Ramos (cell line): ENCODE data around the gene KIF18B.
"Not testable (repeated sequence)": the region's sequence is repeated elsewhere in the genome, so short reads cannot be mapped to it uniquely, and the experiment has no call there.

ENCODE experiments used
- in situ Hi-C: fragments of 300-500 bp; cut with MboI; formaldehyde crosslinking; loops from one replicate; pipeline ENCODE4 v1.14.3; 2022; ENCODE audit warnings: low sequenced_read_pairs; ENCODE audit not compliant: unreplicated experiment

KIF18B gene

DNA sequence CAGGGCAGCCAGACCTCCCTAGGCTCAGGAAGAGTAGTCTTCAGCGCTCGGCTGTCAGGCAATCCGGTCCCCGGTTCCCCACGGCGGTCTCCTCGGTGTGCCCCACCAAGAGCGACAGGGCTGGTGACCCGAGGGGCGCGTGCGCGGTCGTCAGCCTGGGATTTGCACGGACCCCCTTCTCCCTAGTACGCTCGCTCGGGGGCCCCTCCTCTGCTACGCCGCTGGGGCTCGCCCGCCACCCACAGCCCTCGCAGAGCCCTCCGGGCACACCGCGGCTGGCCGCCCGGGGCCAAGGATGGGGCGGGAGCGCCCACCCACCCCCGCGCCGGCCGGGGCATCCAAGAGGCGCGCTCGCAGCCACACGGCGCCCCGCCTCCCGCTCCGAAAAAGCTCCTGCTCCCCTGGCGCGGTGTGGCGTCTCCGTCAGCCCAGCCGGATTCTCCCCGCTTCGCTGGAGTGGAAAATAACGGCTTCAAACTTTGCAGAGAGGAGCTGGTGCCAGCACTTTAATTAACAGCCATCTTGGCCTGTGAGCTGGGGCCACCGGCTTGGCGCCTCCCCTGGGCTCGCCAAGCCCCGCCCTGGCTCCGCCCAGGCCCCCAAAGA, 22.7 kb upstream of the KIF18B start:
- in situ Hi-C loops, result no loop called here

DNA sequence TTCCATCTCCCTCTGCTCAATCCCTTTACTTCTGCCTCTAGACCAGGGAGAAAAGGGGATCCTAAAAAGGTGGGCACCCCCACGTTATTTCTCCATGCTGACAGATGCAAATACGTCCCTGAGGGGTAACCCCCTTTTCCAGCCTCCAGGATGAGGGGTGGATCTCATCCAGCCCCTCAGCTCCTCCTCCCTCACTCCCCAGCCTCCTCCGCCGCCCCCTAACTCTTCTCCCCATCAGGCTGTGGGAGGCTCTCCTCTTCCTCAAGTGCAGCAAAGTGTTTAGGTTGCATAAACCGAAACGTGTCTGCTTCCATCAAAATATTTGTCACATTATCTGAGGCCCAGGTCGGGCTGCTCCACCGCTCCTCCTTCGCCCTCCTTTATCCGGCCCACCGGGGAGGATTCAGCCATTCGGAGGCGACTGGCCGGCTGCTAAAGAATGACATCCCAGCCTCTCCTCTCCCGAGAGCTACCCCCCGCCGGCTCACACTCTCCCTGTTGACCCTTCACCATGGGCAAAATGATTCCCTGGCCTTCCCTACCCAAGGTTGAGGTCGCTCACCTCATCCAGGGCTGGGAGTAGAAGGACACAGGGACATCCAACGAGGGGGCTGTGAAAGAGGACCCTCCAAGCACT, 21.7 kb upstream of the KIF18B start:
- in situ Hi-C loops, result no loop called here

DNA sequence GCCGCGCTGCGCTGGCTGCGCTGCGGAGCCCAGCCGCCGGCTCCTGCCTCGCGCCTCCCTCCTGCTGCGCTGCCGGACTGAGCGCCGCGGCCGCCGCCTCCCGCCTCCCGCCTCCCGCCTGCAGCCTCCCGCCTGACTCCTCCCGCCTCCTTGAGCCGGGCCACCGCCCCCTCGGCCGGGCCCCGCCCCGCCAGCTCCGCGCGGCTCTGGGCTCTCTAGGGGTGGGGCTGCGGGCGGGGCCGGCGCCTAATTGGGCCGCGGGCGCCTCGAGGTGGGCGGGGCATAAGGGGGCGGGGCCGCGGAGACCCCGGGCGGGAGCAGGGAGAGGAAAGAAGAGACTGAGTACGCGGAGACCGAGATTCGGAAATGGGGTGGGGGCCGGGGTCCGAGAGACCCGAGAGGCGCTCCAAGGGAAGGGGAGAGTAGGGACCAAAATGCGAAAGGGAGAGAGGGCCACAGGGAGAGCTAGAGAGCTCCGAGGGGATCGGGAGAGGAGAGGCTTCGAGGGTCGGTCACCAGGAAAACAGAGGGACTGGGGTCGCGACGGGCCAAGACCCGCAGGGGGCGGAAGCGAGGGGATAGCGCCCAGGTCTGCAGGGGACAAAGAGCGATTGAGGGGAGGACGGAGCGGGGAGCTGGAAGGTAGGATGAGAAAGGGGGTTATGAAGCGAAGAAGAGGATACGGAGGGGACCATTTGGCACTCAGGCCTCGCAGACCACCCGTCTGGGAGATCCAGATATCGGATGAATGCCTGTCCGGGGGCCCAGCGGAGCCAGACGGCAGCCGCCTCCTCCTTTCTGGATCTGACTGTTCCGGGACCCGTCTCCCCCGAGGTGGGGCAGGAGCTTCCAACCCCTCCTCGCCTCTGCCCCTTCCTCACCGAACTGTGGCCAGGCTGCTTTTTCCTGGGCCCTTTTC, 20.9 kb upstream of the KIF18B start, which contains the start of gene C1QL1:
C1QL1 (minus strand) TSS at position 79 of the 919 bp plus-strand sequence. CDS start 255 bp downstream, outside the sequence.
- in situ Hi-C loops, result no loop called here

- in situ Hi-C loops, result no loop called here
Observed at GRCh38 chr17:44967907-44968224, 20.3 kb upstream of the KIF18B start.

DNA sequence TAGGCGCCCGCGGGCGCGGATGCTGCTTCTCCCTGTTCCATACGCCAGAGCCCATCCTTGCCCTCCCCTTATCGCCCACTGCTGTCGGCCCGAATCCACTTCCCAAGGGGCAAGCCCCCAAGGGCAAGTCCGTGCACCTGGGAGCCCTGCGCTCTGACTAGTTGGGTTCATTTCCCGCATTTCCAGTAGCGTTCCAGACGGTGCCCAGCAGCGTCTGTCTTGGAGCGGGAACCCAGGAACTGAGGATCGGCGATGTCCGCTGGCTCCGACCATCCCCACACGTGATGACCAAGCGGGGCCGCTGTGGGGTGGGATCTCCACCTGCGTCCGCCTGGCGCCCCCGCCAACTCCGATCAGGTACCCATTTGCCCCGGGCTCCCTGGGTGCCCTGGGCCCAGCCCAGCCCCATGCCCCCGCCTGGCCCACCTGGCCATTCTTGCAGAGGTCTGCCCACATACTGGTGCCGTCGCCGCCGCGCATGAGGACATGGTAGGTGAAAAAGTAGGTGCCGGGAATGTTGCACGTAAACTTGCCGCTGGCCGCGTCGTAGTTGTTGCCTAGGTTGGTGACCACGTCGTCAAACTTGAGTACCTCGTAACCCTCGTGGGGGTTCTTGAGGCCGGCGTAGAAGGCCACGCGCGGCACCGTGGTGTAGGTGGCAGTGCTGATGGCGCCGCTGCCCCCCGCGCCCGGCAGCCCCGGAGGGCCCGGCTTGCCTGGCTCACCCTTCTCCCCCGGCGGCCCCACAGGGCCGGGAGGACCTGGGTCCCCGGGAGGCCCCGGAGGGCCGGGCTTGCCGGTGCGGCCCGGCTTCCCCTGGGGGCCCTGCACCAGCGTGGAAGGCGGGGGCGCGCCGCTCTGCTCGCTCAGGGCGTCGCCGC, 19.7 kb upstream of the KIF18B start:
- in situ Hi-C loops, result no loop called here

DNA sequence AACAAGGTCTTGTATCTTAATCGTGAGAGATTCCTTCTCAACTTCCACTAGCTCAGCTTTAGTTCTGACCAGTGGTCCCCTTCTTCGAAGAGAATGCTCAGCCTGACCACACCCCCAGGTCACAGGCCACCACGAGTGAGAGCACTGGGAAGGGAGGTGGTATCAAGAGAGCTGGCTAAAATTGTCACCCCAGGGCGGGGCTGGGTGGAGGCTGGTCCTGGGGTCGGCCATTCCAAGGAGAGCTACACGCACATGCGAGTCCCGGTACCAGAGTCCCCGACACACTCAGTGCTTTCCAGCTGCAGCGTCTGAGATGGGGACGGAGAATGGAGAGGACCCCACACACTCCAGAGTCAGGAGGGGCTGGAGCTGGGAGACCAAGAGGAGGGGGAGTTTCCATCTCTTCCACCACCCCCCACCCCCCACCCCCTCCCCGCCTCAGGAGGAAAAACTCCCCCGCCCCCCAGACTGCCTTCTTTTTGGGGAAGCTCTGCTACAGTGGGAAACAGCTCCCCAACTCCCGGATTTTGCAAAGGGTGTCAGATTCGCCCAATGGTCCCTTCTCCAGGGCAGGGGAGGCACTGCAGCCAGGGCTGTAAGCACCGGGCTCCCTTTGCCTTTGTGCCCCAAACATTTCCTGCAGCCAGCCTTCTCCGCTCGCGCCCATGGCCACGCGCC, 18.9 kb upstream of the KIF18B start:
- in situ Hi-C loops, result no loop called here

DNA sequence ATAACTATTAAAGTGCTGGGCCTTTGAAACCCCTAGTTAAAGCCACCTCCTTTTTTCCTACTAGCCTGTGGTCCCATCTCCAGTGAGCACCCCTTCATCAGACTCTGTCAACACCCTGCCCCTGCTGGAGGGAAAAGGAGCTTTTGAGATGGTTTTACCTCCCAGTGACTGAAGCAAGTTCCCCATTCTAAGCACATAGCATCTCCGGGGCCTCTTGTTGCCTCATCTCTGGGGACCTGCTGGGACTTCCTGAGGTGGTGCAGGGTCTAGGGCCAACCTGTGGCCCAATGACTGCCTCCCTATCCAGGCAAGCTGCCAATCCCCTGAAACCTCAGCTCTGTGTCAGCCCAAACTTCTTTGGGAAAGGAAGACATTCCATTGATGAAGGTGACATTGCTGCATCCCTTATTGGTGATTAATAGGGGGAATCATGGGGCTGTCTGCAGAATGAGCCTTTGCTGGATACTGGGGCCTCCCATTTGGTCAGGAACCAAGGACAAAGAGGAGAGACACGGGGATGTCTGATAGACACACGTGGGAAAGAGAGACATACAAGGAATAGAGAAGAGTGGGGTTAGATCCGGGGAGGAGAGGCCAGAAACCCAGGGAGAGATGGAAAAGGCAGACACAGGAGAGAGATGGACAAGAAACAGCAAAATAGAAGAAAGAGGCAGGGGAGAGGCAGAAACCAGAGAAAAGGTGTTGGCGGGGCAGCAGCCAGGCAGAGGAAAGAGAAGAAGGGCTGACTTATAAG, 18.1 kb upstream of the KIF18B start:
- in situ Hi-C loops, result no loop called here

DNA sequence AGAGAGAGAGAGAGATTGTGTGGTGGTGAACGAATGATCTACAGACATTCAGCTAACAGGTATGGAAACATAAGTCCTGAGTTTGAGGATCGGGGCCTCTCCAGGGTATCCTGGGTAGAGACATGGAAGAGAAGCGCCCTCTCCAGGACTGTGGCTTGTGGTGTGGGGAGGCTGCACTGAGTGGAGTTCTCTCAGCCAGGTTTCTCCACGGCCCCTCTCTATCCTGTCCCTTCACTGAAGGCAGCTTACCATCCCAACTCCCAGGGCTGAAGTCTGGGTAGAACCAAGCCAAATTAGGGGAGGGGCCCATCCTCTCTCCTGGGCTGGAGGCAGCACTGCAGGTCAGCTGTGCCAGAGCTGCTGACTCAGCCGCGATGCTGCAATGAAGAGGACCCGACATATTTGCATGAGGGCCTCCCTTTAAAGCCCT, 14.4 kb upstream of the KIF18B start:
- in situ Hi-C loops, result no loop called here

GRCh38 chr17:44960691-44961090, 13.1 kb upstream of the KIF18B start:
- in situ Hi-C loops, result no loop called here

GRCh38 chr17:44959821-44960531, 12.4 kb upstream of the KIF18B start:
- in situ Hi-C loops, result no loop called here

- in situ Hi-C loops, result no loop called here
Observed at GRCh38 chr17:44956998-44957981, 9.7 kb upstream of the KIF18B start.

GRCh38 chr17:44955674-44956425, 8.3 kb upstream of the KIF18B start:
- in situ Hi-C loops, result no loop called here

GRCh38 chr17:44952946-44953475, 5.4 kb upstream of the KIF18B start:
- in situ Hi-C loops, result no loop called here

- in situ Hi-C loops, result no loop called here
Observed at GRCh38 chr17:44948315-44948795, 782 bp upstream of the KIF18B start.

- in situ Hi-C loops, result not testable (repeated sequence)
Observed at GRCh38 chr17:44945652-44946051, 1.9 kb downstream of the KIF18B start.

DNA sequence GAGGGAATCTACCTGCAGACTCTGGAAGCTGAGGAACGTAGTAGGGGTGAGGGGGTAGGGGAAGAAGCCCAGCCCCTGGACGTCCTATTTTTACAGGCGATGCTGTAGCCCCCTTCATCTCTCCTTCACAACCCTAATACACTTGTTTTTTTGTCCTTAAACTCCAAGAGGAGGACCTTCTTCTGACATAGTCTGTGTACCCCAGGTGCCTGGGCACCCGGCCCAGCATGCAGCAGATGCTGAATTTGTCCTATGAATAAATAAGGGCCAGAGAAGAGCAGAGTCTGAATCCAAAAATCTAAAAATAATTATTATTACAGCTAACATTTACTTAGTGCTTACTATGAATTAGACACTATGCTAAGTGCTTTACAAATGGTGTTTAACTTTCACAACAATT, 5.1 kb downstream of the KIF18B start:
- in situ Hi-C loops, result no loop called here
